C4-2B (cell line): Measurements from ENCODE around the gene OPCML.

Experiments
- CTCF ChIP-seq: fragments of 450-650 bp; conservative IDR thresholded peaks from 2 replicates; pipeline ENCODE4 v1.5.1; 2017; ENCODE audit warnings: mild to moderate bottlenecking
- ZFX ChIP-seq: fragments of 450-650 bp; IDR thresholded peaks from 2 replicates; pipeline ENCODE4 v1.6.1; 2017

- TF ChIP-seq CTCF (no peak), ZFX (no peak)
Observed at GRCh38 chr11:132943706-132944568, 588.4 kb downstream of the OPCML start.
